ENCODE results near the gene YOD1.

Gene YOD1

GRCh38 chr1:207072233-207072632 is 21.2 kb upstream of the YOD1 start:
- no peak for DNase-seq

GRCh38 chr1:207071426-207071825 is 20.4 kb upstream of the YOD1 start:
- DNase-seq, result no peak

- no peak for DNase-seq
Observed at GRCh38 chr1:207070811-207071210, 19.8 kb upstream of the YOD1 start.

- no peak for DNase-seq
Observed at GRCh38 chr1:207069858-207070506, 19.0 kb upstream of the YOD1 start.

- no peak for DNase-seq
Observed at GRCh38 chr1:207069061-207069460, 18.1 kb upstream of the YOD1 start.

GRCh38 chr1:207067665-207068064 is 16.7 kb upstream of the YOD1 start:
- no peak for DNase-seq

- no peak for DNase-seq
Observed at GRCh38 chr1:207067185-207067584, 16.2 kb upstream of the YOD1 start.

- no peak for DNase-seq
Observed at GRCh38 chr1:207064561-207064960, 13.6 kb upstream of the YOD1 start.

- no peak for DNase-seq
Observed at GRCh38 chr1:207063014-207063413, 12.0 kb upstream of the YOD1 start.

GRCh38 chr1:207062058-207062457 is 11.1 kb upstream of the YOD1 start:
- DNase-seq, result no peak

GRCh38 chr1:207060596-207060995 is 9.6 kb upstream of the YOD1 start:
- no peak for DNase-seq

GRCh38 chr1:207059881-207060280 is 8.9 kb upstream of the YOD1 start:
- no peak for DNase-seq

GRCh38 chr1:207058878-207059867 is 8.2 kb upstream of the YOD1 start:
- peak; percentile 89 for DNase-seq

- no peak for DNase-seq
Observed at GRCh38 chr1:207058252-207058651, 7.2 kb upstream of the YOD1 start.

GRCh38 chr1:207056673-207057072 is 5.7 kb upstream of the YOD1 start:
- DNase-seq, result no peak

- DNase-seq, result no peak
Observed at GRCh38 chr1:207055386-207056001, 4.5 kb upstream of the YOD1 start.

GRCh38 chr1:207054491-207054890 is 3.5 kb upstream of the YOD1 start:
- no peak for DNase-seq

- DNase-seq, result peak; percentile 99
Observed at GRCh38 chr1:207052911-207053769, 2.1 kb upstream of the YOD1 start, which contains the start of gene PFKFB2. Gene PFKFB2 (plus strand): TSS chr1:207053275. CDS start chr1:207054718, 1,443 bp downstream.

GRCh38 chr1:207050480-207051190 is 373 bp downstream of the YOD1 start:
- peak; percentile 71 for DNase-seq

- peak; percentile 25 for DNase-seq
Observed at GRCh38 chr1:207049974-207050391, 1.0 kb downstream of the YOD1 start.

GRCh38 chr1:207049514-207049913 is 1.5 kb downstream of the YOD1 start:
- no peak for DNase-seq

- DNase-seq, result no peak
Observed at GRCh38 chr1:207049054-207049453, 2.0 kb downstream of the YOD1 start.
